Measurements from ENCODE around the gene TRIM2. TPM values are rescaled to one million over a fixed set of nuclear protein-coding genes. Genes with fewer than 3 reads are reported as not detected.

The TRIM2 gene
- total and polyA plus RNA-seq, 2 experiments from 2014 or later: 32.0 to 82.1 TPM

GRCh38 chr4:153366486-153366885 lies 162.2 kb downstream of the TRIM2 start:
- Histone ChIP-seq H3K9me2 (replicated peaks; ENCODE audit: insufficient read depth) (no peaks in the 10 kb centered on the region), H3K36me3 (replicated peaks; ENCODE audit: insufficient read depth, low read depth) (no peaks in the 10 kb centered on the region), H2AFZ (no peak overlapping the region), H3K27ac (no peak overlapping the region), H3K79me2 (no peaks in the 10 kb centered on the region), H3K27me3 (no peaks in the 10 kb centered on the region), H3K9me3 (ENCODE audit: low read depth) (no peaks in the 10 kb centered on the region), H4K20me1 (ENCODE audit: insufficient read depth, poor library complexity, severe bottlenecking) (no peaks in the 10 kb centered on the region), H3K4me3 (no peak overlapping the region), H3K4me1 (ENCODE audit: insufficient read depth) (no peaks in the 10 kb centered on the region), H3K4me2 (no peak overlapping the region)
- 97% methylated on average over 1 of the region's 1 CpG for WGBS (ENCODE audit: low lambda C conversion rate, missing lambda C conversion rate)
- no peak for DNase-seq (ENCODE audit: low spot score)
- no peak for TF ChIP-seq EZH2phosphoT487 (IDR thresholded peaks at IDR 0.05; ENCODE audit: low read depth, severe bottlenecking, unreplicated experiment)
- TF ChIP-seq EZH2 (IDR thresholded peaks at IDR 0.05; ENCODE audit: borderline replicate concordance): no peak
- TF ChIP-seq CTCF (IDR thresholded peaks at IDR 0.05; ENCODE audit: poor library complexity): no peak

GRCh38 chr4:153367092-153367491 lies 162.8 kb downstream of the TRIM2 start:
- H3K9me2 ChIP-seq (replicated peaks; ENCODE audit: insufficient read depth): no peaks in the 10 kb centered on the region
- no peaks in the 10 kb centered on the region for H3K36me3 ChIP-seq (replicated peaks; ENCODE audit: insufficient read depth, low read depth)
- no peak overlapping the region for H3K4me3 ChIP-seq
- no peaks in the 10 kb centered on the region for H3K4me1 ChIP-seq (ENCODE audit: insufficient read depth)
- no peaks in the 10 kb centered on the region for H3K79me2 ChIP-seq
- TF ChIP-seq EZH2 (IDR thresholded peaks at IDR 0.05; ENCODE audit: borderline replicate concordance): no peak
- no peak for TF ChIP-seq EZH2phosphoT487 (IDR thresholded peaks at IDR 0.05; ENCODE audit: low read depth, severe bottlenecking, unreplicated experiment)
- TF ChIP-seq CTCF (IDR thresholded peaks at IDR 0.05; ENCODE audit: poor library complexity): no peak
- no peak overlapping the region for H2AFZ ChIP-seq
- no peak for DNase-seq (ENCODE audit: low spot score)
- no peak overlapping the region for H3K4me2 ChIP-seq
- H3K9me3 ChIP-seq (ENCODE audit: low read depth): no peaks in the 10 kb centered on the region
- no peaks in the 10 kb centered on the region for H3K27me3 ChIP-seq
- 95% methylated on average over 1 of the region's 1 CpG for WGBS (ENCODE audit: low lambda C conversion rate, missing lambda C conversion rate)
- no peaks in the 10 kb centered on the region for H4K20me1 ChIP-seq (ENCODE audit: insufficient read depth, poor library complexity, severe bottlenecking)
- no peak overlapping the region for H3K27ac ChIP-seq

- H4K20me1 ChIP-seq (ENCODE audit: insufficient read depth, poor library complexity, severe bottlenecking): no peaks in the 10 kb centered on the region
- no peak overlapping the region for H3K27ac ChIP-seq
- H3K4me1 ChIP-seq (ENCODE audit: insufficient read depth): no peaks in the 10 kb centered on the region
- no peak for DNase-seq (ENCODE audit: low spot score)
- no peaks in the 10 kb centered on the region for H3K9me3 ChIP-seq (ENCODE audit: low read depth)
- H2AFZ ChIP-seq: no peak overlapping the region
- no peak overlapping the region for H3K4me2 ChIP-seq
- TF ChIP-seq EZH2 (IDR thresholded peaks at IDR 0.05; ENCODE audit: borderline replicate concordance) (no peak), CTCF (IDR thresholded peaks at IDR 0.05; ENCODE audit: poor library complexity) (no peak), EZH2phosphoT487 (IDR thresholded peaks at IDR 0.05; ENCODE audit: low read depth, severe bottlenecking, unreplicated experiment) (no peak)
- H3K9me2 ChIP-seq (replicated peaks; ENCODE audit: insufficient read depth): no peaks in the 10 kb centered on the region
- H3K36me3 ChIP-seq (replicated peaks; ENCODE audit: insufficient read depth, low read depth): no peaks in the 10 kb centered on the region
- no peaks in the 10 kb centered on the region for H3K79me2 ChIP-seq
- H3K27me3 ChIP-seq: no peaks in the 10 kb centered on the region
- WGBS (ENCODE audit: low lambda C conversion rate, missing lambda C conversion rate): 95% methylated on average over 1 of the region's 1 CpG
- H3K4me3 ChIP-seq: no peak overlapping the region
Observed at GRCh38 chr4:153369021-153369420, 164.8 kb downstream of the TRIM2 start.
